NT2/D1 (cell line): Measurements from ENCODE around the gene PACSIN2.

ENCODE experiments used
- SUZ12 ChIP-seq: IDR thresholded peaks from 2 replicates; pipeline ENCODE4 v1.6.1; 2011; ENCODE audit not compliant: insufficient read length, insufficient read depth; ENCODE audit errors: extremely low read depth
- YY1 ChIP-seq: IDR thresholded peaks from 2 replicates; pipeline ENCODE4 v1.6.1; 2011; ENCODE audit not compliant: insufficient read length, insufficient read depth
- ZNF274 ChIP-seq: IDR thresholded peaks from 2 replicates; pipeline ENCODE4 v1.6.1; 2011; ENCODE audit warnings: mild to moderate bottlenecking, low read depth, low read length

- no peak for TF ChIP-seq SUZ12
- no peak for TF ChIP-seq ZNF274
- TF ChIP-seq YY1 = no peak
Measured at GRCh38 chr22:42939941-42940653, 74.9 kb downstream of the PACSIN2 start.
